Endothelial cell of umbilical vein (primary cell): ENCODE measurements around the gene KCNA3. TPM values are rescaled to one million over a fixed set of nuclear protein-coding genes. Genes with fewer than 3 reads are reported as not detected.

ENCODE experiments used
- BruUV-seq: library from RNA; stranded (reverse); fragments of 400-500 nt; replicated peaks from 2 replicates; lab custom pipeline; 2021; lab: Mats Ljungman, UMichigan
- CTCF ChIA-PET: fragments of 300-600, 350-600 bp; sonication (Branson Sonifier 250); formaldehyde crosslinking; loops from one replicate; lab custom pipeline; 2021; ENCODE audit warnings: antibody characterized with exemption, inconsistent platforms; lab: Charles Lee
- POLR2A ChIA-PET: fragments of 300-600, 350-600 bp; sonication (Branson Sonifier 250); formaldehyde crosslinking; loops from one replicate; lab custom pipeline; 2021; ENCODE audit warnings: antibody characterized with exemption, inconsistent platforms; lab: Charles Lee
- DNase-seq: peaks from one replicate; pipeline ENCODE4 v3.0.0-alpha.2; 2011; ENCODE audit warnings: low read depth, low spot score
- FAIRE-seq: peaks from 2 replicates; lab custom pipeline; 2011; peaks lifted over from hg19 to GRCh38; lab: Jason Lieb, UNC
- H2AFZ ChIP-seq: 2 replicates; pipeline ENCODE4 v1.6.0; 2012; ENCODE audit warnings: low read depth, low read length, control low read depth, inconsistent platforms
- H3K27ac ChIP-seq: 2 replicates; pipeline ENCODE4 v1.5.1; 2011; ENCODE audit warnings: low read depth, mild to moderate bottlenecking, control low read depth, low read length, moderate library complexity; ENCODE audit not compliant: insufficient read depth
- H3K27me3 ChIP-seq, 2 experiments: 2 replicates each; pipeline versions ENCODE4 v1.6.0 to v1.6.1; 2011; ENCODE audit warnings: low read length in 2 of 2, mixed read lengths in 1 of 2; ENCODE audit not compliant: control insufficient read depth in 2 of 2, insufficient read depth in 2 of 2
- H3K36me3 ChIP-seq, 2 experiments: 2 replicates in 1 of 2; 3 replicates in 1 of 2; pipeline ENCODE4 v1.5.1; 2011; ENCODE audit warnings: low read length in 2 of 2, mild to moderate bottlenecking in 1 of 2, moderate library complexity in 1 of 2; ENCODE audit not compliant: control insufficient read depth in 2 of 2, insufficient read depth in 2 of 2; ENCODE audit errors: extremely low read depth in 1 of 2
- H3K4me1 ChIP-seq: 3 replicates; pipeline ENCODE4 v1.5.1; 2011; ENCODE audit warnings: mild to moderate bottlenecking, low read length; ENCODE audit not compliant: control insufficient read depth, insufficient read depth; ENCODE audit errors: extremely low read depth
- H3K4me2 ChIP-seq: 2 replicates; pipeline ENCODE4 v1.6.1; 2011; ENCODE audit warnings: low read length, control low read depth, mixed read lengths; ENCODE audit not compliant: insufficient read depth
- H3K4me3 ChIP-seq, 3 experiments: fragments of 200-600 bp in 1 of 3; sonication (generic), shearing (Covaris generic) in 1 of 3; replicated peaks in 1 of 3; 2 replicates each; pipeline ENCODE4 v1.5.1; 2011 to 2016; ENCODE audit warnings: control low read depth in 3 of 3, low read length in 3 of 3, mild to moderate bottlenecking in 2 of 3, inconsistent platforms in 1 of 3, low read depth in 1 of 3, moderate library complexity in 1 of 3; ENCODE audit not compliant: insufficient read depth in 1 of 3
- H3K79me2 ChIP-seq: 2 replicates; pipeline ENCODE4 v1.6.0; 2012; ENCODE audit warnings: low read length, inconsistent platforms; ENCODE audit not compliant: control insufficient read depth, insufficient read depth
- H3K9ac ChIP-seq: replicated peaks from 2 replicates; pipeline ENCODE3; 2011; ENCODE audit warnings: low read length, control low read depth; ENCODE audit not compliant: insufficient read depth; ENCODE audit errors: extremely low read depth
- H3K9me1 ChIP-seq: replicated peaks from 3 replicates; pipeline ENCODE4 v1.6.0; 2011; ENCODE audit warnings: mild to moderate bottlenecking, low read length; ENCODE audit not compliant: control insufficient read depth, insufficient read depth; ENCODE audit errors: extremely low read depth
- H3K9me3 ChIP-seq: replicated peaks from 2 replicates; pipeline ENCODE4 v1.5.1; 2012; ENCODE audit warnings: low read length, inconsistent platforms; ENCODE audit not compliant: control insufficient read depth, insufficient read depth
- H4K20me1 ChIP-seq: replicated peaks from 2 replicates; pipeline ENCODE3; 2011; ENCODE audit warnings: mild to moderate bottlenecking, low read length; ENCODE audit not compliant: control insufficient read depth, insufficient read depth; ENCODE audit errors: extremely low read depth
- EZH2 ChIP-seq: IDR thresholded peaks from 2 replicates; pipeline ENCODE4 v1.6.1; 2012; ENCODE audit warnings: borderline replicate concordance, low read depth, mild to moderate bottlenecking, moderate library complexity, low read length, inconsistent platforms; ENCODE audit not compliant: severe bottlenecking
- FOS ChIP-seq: IDR thresholded peaks from 2 replicates; pipeline ENCODE4 v1.6.1; 2011; ENCODE audit warnings: mild to moderate bottlenecking, low read length, moderate library complexity, borderline replicate concordance; ENCODE audit not compliant: insufficient read depth
- GATA2 ChIP-seq: IDR thresholded peaks from 2 replicates; pipeline ENCODE4 v1.7.0; 2011; ENCODE audit warnings: low read depth, mild to moderate bottlenecking, moderate library complexity, mixed read lengths, low read length; ENCODE audit not compliant: insufficient read length, insufficient read depth
- JUN ChIP-seq: IDR thresholded peaks from 2 replicates; pipeline ENCODE4 v1.6.1; 2011; ENCODE audit warnings: borderline replicate concordance, low read depth; ENCODE audit not compliant: insufficient read length, insufficient read depth
- MYC ChIP-seq: IDR thresholded peaks from one replicate; pipeline ENCODE4 v1.6.1; 2011; ENCODE audit warnings: mild to moderate bottlenecking, low read depth, low read length
- POLR2A ChIP-seq: IDR thresholded peaks from 2 replicates; pipeline ENCODE4 v1.6.1; 2012; ENCODE audit warnings: low read depth, mild to moderate bottlenecking, control low read depth, low read length
- POLR2AphosphoS5 ChIP-seq: IDR thresholded peaks from 2 replicates; pipeline ENCODE4 v1.6.1; 2012; ENCODE audit warnings: low read depth, mild to moderate bottlenecking, control low read depth, low read length, moderate library complexity; ENCODE audit not compliant: insufficient read depth
- dilution Hi-C: fragments of 300-500 bp; cut with MboI; formaldehyde crosslinking; loops from one replicate; pipeline ENCODE4 v1.15.0; 2019; ENCODE audit warnings: low sequenced_read_pairs; ENCODE audit not compliant: extremely low pct_ligation_motif_present
- intact Hi-C: fragments of 100-400 bp; cut with micrococcal nuclease; formaldehyde crosslinking; loops from one replicate; pipeline ENCODE4 v1.10.0; 2022
- polyA plus RNA-seq, 4 experiments: library from polyadenylated mRNA; depleted of rRNA in 3 of 4; stranded (reverse) in 3 of 4; unstranded in 1 of 4; fragments of >200 nt; gene quantifications; 2 replicates each; pipeline versions ENCODE4 v1.2.1 to v1.2.3, GENCODE V29; 2011 to 2012; ENCODE audit warnings: missing spikeins in 1 of 4
- total RNA-seq: library from RNA; stranded (reverse); gene quantifications from 2 replicates; pipeline ENCODE4 v1.2.3, GENCODE V29; 2021
- TF ChIP-seq, protein P1 (sequence below): IDR thresholded peaks from 2 replicates; pipeline ENCODE4 v1.6.1; 2011; ENCODE audit not compliant: insufficient read depth, insufficient read length
- TF ChIP-seq, protein P2 (sequence below), 2 donors: IDR thresholded peaks; 1 replicate in 1 of 2; 2 replicates in 1 of 2; pipeline ENCODE4 v1.5.1; 2011; ENCODE audit warnings: low read length in 2 of 2, mild to moderate bottlenecking in 2 of 2, moderate library complexity in 2 of 2, control low read depth in 1 of 2, inconsistent platforms in 1 of 2, low read depth in 1 of 2; ENCODE audit not compliant: insufficient read depth in 1 of 2; ENCODE audit errors: extremely low read depth in 1 of 2

The KCNA3 gene
- total and polyA plus RNA-seq, 2 donors (not counting 3 experiments of a cell fraction or from before 2014, with no cell fraction given) = not detected

GRCh38 chr1:110638556-110638955 lies 36.2 kb downstream of the KCNA3 start:
- intact Hi-C loops (no loop called here), dilution Hi-C loops (no loop called here)
- TF ChIP-seq GATA2 (no peak), POLR2AphosphoS5 (no peak), JUN (no peak), POLR2A (no peak), EZH2 (no peak), MYC (no peak), FOS (no peak)
- TF ChIP-seq, protein P1, sequence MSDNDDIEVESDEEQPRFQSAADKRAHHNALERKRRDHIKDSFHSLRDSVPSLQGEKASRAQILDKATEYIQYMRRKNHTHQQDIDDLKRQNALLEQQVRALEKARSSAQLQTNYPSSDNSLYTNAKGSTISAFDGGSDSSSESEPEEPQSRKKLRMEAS = no peak
- TF ChIP-seq, protein P2, sequence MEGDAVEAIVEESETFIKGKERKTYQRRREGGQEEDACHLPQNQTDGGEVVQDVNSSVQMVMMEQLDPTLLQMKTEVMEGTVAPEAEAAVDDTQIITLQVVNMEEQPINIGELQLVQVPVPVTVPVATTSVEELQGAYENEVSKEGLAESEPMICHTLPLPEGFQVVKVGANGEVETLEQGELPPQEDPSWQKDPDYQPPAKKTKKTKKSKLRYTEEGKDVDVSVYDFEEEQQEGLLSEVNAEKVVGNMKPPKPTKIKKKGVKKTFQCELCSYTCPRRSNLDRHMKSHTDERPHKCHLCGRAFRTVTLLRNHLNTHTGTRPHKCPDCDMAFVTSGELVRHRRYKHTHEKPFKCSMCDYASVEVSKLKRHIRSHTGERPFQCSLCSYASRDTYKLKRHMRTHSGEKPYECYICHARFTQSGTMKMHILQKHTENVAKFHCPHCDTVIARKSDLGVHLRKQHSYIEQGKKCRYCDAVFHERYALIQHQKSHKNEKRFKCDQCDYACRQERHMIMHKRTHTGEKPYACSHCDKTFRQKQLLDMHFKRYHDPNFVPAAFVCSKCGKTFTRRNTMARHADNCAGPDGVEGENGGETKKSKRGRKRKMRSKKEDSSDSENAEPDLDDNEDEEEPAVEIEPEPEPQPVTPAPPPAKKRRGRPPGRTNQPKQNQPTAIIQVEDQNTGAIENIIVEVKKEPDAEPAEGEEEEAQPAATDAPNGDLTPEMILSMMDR (IDR thresholded peaks at IDR 0.05; ENCODE audit: extremely low read depth in 1 of 2, insufficient read depth in 1 of 2, low read depth in 1 of 2, low read length in 2 of 2) = no peak
- H3K9me1 ChIP-seq = no peaks in the 10 kb centered on the region
- H3K9ac ChIP-seq = no peak overlapping the region
- BruUV-seq = no TSS peak
- no peaks in the 10 kb centered on the region for H3K36me3 ChIP-seq
- FAIRE-seq (no peak), DNase-seq (no peak)
- H3K79me2 ChIP-seq = no peaks in the 10 kb centered on the region
- no peak overlapping the region for H2AFZ ChIP-seq
- H4K20me1 ChIP-seq = no peaks in the 10 kb centered on the region
- H3K27me3 ChIP-seq = no peaks in the 10 kb centered on the region
- H3K4me1 ChIP-seq = no peaks in the 10 kb centered on the region
- CTCF ChIA-PET = interaction anchor here (1.3 to 2.1 kb wide), 3 partner anchors 9 to 145 kb away, joined by 3 to 4 read pairs (median 3); no protein-coding TSS in a partner anchor
- no peak overlapping the region for H3K27ac ChIP-seq
- no peaks in the 10 kb centered on the region for H3K9me3 ChIP-seq
- no peak overlapping the region for H3K4me2 ChIP-seq
- POLR2A ChIA-PET = no interaction called here
- H3K4me3 ChIP-seq = no peak overlapping the region
